Stomach (tissue), 9 donors: ENCODE measurements around the gene BDNF. TPM values are rescaled to one million over a fixed set of nuclear protein-coding genes. Genes with fewer than 3 reads are reported as not detected.
A peak's percentile ranks its signal among the peaks of the same experiment; 100 is the strongest.

Experiments
- DNase-seq, 2 donors: peaks; one replicate each; pipeline versions ENCODE4 v3.0.0 to v3.0.0-alpha.2; 2013 to 2019
- H3K27ac ChIP-seq, 5 donors: fragments of 200-600 bp in 4 of 5; sonication (generic) in 4 of 5; one replicate each; pipeline ENCODE4 v1.5.1; 2013 to 2019; ENCODE audit warnings: mild to moderate bottlenecking in 1 of 5, moderate library complexity in 1 of 5
- H3K27me3 ChIP-seq, 3 donors: fragments of 200-600 bp; sonication (generic); one replicate each; pipeline ENCODE4 v1.5.1; 2017 to 2019; ENCODE audit warnings: mixed run types in 1 of 3
- H3K36me3 ChIP-seq, 4 donors: fragments of 200-600 bp; sonication (generic); 1 replicate in 3 of 4; 2 replicates in 1 of 4; pipeline ENCODE4 v1.5.1; 2016 to 2019
- H3K4me1 ChIP-seq, 4 donors: fragments of 200-600 bp; sonication (generic); one replicate each; pipeline ENCODE4 v1.5.1; 2016 to 2019
- H3K4me3 ChIP-seq, 4 donors: fragments of 200-600 bp; sonication (generic) in 3 of 4; one replicate each; pipeline ENCODE4 v1.5.1; 2016 to 2019; ENCODE audit warnings: mild to moderate bottlenecking in 1 of 4
- H3K9me3 ChIP-seq, 4 donors: fragments of 200-600 bp; sonication (generic); one replicate each; pipeline ENCODE4 v1.5.1; 2016 to 2019
- EP300 ChIP-seq: sonication (generic); formaldehyde crosslinking; IDR thresholded peaks from one replicate; pipeline ENCODE4 v1.6.1; 2017; ENCODE audit warnings: antibody characterized with exemption
- POLR2A ChIP-seq, 4 donors: fragments of 450-650 bp; IDR thresholded peaks; one replicate each; pipeline ENCODE4 v1.6.1; 2016; ENCODE audit warnings: antibody characterized with exemption in 4 of 4, control low read depth in 2 of 4, mild to moderate bottlenecking in 1 of 4, moderate library complexity in 1 of 4
- POLR2AphosphoS5 ChIP-seq, 3 donors: sonication (generic); formaldehyde crosslinking; IDR thresholded peaks; one replicate each; pipeline ENCODE4 v1.6.1; 2016; ENCODE audit warnings: antibody characterized with exemption in 3 of 3
- WGBS, 5 donors: extraction: QIAGEN DNeasy Blood & Tissue Kit in 3 of 5; methylation state at CpG; one replicate each; pipeline versions ENCODE4 v1.1.5 to v1.1.7; 2013 to 2018; 5-methylcytosine and 5-hydroxymethylcytosine counted together
- intact Hi-C: fragments of 100-400 bp; cut with DNase I; formaldehyde crosslinking; loops from one replicate; pipeline ENCODE4 v1.15.1; 2023; ENCODE audit warnings: low total_unique reads
- polyA plus RNA-seq, 3 donors: library from polyadenylated mRNA; stranded (reverse); fragments of 200-250 nt; gene quantifications; one replicate each; pipeline ENCODE4 v1.2.3, GENCODE V29; 2013
- total RNA-seq, 5 donors: library from RNA; depleted of rRNA; stranded (reverse); fragments of >200 nt; gene quantifications; one replicate each; pipeline versions ENCODE4 v1.1.0 to v1.2.3, GENCODE V29; 2014 to 2016
- TF ChIP-seq, protein P1 (sequence below), 7 experiments: fragments of 450-650 bp in 4 of 7; fragments of 200-600 bp in 3 of 7; sonication (generic) in 3 of 7; IDR thresholded peaks; one replicate each; pipeline ENCODE4 v1.5.1; 2016 to 2019; ENCODE audit warnings: antibody characterized with exemption in 7 of 7, control low read depth in 2 of 7, mild to moderate bottlenecking in 1 of 7
- donor health status: healthy with polysubstance abuse.
- donor health status: Bipolar disorder and iron deficiency.
- donor health status: healthy.

BDNF gene
- total and polyA plus RNA-seq, 8 donors, result under 0.01 to 1.7 (median 0.81) TPM; not detected in 1

GRCh38 chr11:27663326-27663725 is 36.9 kb downstream of the BDNF start:
- H3K27ac ChIP-seq, result no peak overlapping the region
- H3K4me3 ChIP-seq, result no peak overlapping the region
- DNase-seq, result no peak
- WGBS, 5 donors, result 87 to 96% (median 92%) methylated on average over 2 of the region's 2 CpGs
- peaks cover 0 to 36% (median 2%) of the 10 kb centered on the region in 4 donors for H3K9me3 ChIP-seq
- no peaks in the 10 kb centered on the region for H3K4me1 ChIP-seq
- intact Hi-C loops, result no loop called here
- H3K36me3 ChIP-seq, result peaks cover 0 to 18% (median 2%) of the 10 kb centered on the region in 4 donors
- TF ChIP-seq POLR2AphosphoS5 (IDR thresholded peaks at IDR 0.05) (no peak), POLR2A (IDR thresholded peaks at IDR 0.05) (no peak), EP300 (no peak)
- TF ChIP-seq, protein P1, sequence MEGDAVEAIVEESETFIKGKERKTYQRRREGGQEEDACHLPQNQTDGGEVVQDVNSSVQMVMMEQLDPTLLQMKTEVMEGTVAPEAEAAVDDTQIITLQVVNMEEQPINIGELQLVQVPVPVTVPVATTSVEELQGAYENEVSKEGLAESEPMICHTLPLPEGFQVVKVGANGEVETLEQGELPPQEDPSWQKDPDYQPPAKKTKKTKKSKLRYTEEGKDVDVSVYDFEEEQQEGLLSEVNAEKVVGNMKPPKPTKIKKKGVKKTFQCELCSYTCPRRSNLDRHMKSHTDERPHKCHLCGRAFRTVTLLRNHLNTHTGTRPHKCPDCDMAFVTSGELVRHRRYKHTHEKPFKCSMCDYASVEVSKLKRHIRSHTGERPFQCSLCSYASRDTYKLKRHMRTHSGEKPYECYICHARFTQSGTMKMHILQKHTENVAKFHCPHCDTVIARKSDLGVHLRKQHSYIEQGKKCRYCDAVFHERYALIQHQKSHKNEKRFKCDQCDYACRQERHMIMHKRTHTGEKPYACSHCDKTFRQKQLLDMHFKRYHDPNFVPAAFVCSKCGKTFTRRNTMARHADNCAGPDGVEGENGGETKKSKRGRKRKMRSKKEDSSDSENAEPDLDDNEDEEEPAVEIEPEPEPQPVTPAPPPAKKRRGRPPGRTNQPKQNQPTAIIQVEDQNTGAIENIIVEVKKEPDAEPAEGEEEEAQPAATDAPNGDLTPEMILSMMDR (IDR thresholded peaks at IDR 0.05), result no peak
- no peaks in the 10 kb centered on the region for H3K27me3 ChIP-seq

DNA sequence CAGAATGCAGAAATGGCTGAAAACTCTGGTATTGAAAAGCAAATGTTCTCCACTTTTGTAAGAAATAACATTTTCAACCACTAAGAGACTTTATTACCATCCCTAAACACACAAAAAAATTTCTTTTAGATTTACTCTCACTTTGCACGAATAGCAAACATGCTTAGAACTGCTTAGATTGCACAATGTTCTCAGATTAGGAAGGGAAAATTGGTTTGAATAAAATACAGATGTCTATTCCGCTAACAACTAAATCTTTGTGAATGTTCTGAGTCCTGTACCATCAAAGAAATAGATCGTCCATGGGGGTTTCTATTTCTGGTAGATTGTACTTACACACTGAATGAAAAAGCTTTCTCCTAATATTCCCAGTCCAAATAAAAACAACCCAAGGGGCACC is 40.1 kb downstream of the BDNF start:
- TF ChIP-seq, protein P1 (IDR thresholded peaks at IDR 0.05), result no peak
- no peak for TF ChIP-seq EP300
- TF ChIP-seq POLR2AphosphoS5 (IDR thresholded peaks at IDR 0.05), result no peak
- no peak for TF ChIP-seq POLR2A (IDR thresholded peaks at IDR 0.05)
- intact Hi-C loops, result no loop called here
- Histone ChIP-seq H3K36me3 (peaks cover 0 to 25% (median 3%) of the 10 kb centered on the region in 4 donors), H3K9me3 (peaks cover 0 to 25% (median 0%) of the 10 kb centered on the region in 4 donors), H3K4me3 (no peak overlapping the region), H3K4me1 (no peaks in the 10 kb centered on the region), H3K27ac (no peak overlapping the region), H3K27me3 (no peaks in the 10 kb centered on the region)
- 76 to 88% (median 82%) methylated on average over 3 of the region's 3 CpGs for WGBS, 5 donors
- no peak for DNase-seq

DNA sequence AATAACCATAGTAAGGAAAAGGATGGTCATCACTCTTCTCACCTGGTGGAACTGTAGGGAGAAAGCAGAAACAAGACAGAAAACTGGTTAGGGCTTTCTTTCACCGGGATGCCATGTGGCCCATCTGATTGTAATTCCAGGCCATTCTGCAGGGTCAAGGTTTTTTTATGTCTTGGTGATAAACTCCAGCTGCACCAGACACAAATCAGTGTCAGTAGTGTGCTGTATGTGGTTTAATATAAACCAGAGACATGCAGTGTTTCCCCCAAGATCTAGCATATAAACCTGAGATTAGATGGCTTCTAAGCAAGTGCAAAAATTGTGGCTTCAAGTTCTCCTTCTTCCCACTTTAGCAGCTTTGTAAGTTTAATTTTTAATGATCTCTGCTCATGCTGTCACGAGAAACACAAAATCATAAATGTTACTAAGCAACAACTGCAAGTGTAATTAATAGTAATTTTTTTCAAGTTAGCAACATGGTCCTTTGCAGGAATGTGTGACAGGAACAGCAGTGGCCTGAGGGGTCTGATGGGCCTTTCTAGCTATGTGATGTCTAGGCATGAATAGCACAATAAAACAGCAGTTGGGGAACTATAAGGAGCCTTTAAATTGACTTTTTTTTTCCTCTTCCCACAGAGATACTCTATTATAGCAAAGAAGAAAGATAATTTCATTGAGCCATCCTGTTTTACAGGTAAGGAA is 41.6 kb downstream of the BDNF start:
- TF ChIP-seq, protein P1 (IDR thresholded peaks at IDR 0.05), result no peak
- TF ChIP-seq POLR2A (IDR thresholded peaks at IDR 0.05) (no peak), EP300 (no peak), POLR2AphosphoS5 (IDR thresholded peaks at IDR 0.05) (no peak)
- Histone ChIP-seq H3K9me3 (peaks cover 0 to 18% (median 0%) of the 10 kb centered on the region in 4 donors), H3K27me3 (no peaks in the 10 kb centered on the region), H3K4me1 (no peaks in the 10 kb centered on the region), H3K36me3 (peaks cover 0 to 25% (median 3%) of the 10 kb centered on the region in 4 donors), H3K4me3 (no peak overlapping the region), H3K27ac (no peak overlapping the region)
- intact Hi-C loops, result no loop called here
- 66 to 94% (median 88%) methylated on average over 2 of the region's 2 CpGs for WGBS, 5 donors
- DNase-seq, result peak in 1 of 2 donors; percentile 7

GRCh38 chr11:27656806-27657483 is 43.3 kb downstream of the BDNF start:
- Histone ChIP-seq H3K27ac (no peak overlapping the region), H3K4me1 (no peaks in the 10 kb centered on the region), H3K4me3 (no peak overlapping the region), H3K27me3 (no peaks in the 10 kb centered on the region), H3K9me3 (peaks cover 0 to 11% (median 0%) of the 10 kb centered on the region in 4 donors), H3K36me3 (peaks cover 0 to 18% (median 3%) of the 10 kb centered on the region in 4 donors)
- 63 to 80% (median 73%) methylated on average over 12 of the region's 12 CpGs for WGBS, 5 donors
- TF ChIP-seq, protein P1 (IDR thresholded peaks at IDR 0.05), result no peak
- TF ChIP-seq EP300 (no peak), POLR2AphosphoS5 (IDR thresholded peaks at IDR 0.05) (no peak)
- DNase-seq, result no peak
- intact Hi-C loops, result no loop called here
